HEK293 (cell line): Measurements from ENCODE around the gene SPRY4.

Experiments used
- CTCF ChIA-PET: fragments of 350-600 bp; formaldehyde crosslinking; extraction: SDS; loops from one replicate; lab custom pipeline; 2021; ENCODE audit warnings: antibody characterized with exemption; lab: Yijun Ruan, JAX
- POLR2A ChIA-PET: fragments of 300-600 bp; formaldehyde crosslinking; extraction: SDS; loops from one replicate; lab custom pipeline; 2020; ENCODE audit warnings: antibody characterized with exemption, inconsistent platforms; lab: Yijun Ruan, JAX
- H3K27ac ChIP-seq: fragments of 200-500 bp; sonication (Bioruptor generic); 2 replicates; pipeline ENCODE4 v1.5.1; 2014; ENCODE audit warnings: low read depth, low read length, control low read depth, inconsistent platforms; ENCODE audit errors: extremely low read depth
- H3K36me3 ChIP-seq, 2 experiments: fragments of 200-500 bp in 1 of 2; sonication (Bioruptor generic) in 1 of 2; 1 replicate in 1 of 2; 2 replicates in 1 of 2; pipeline ENCODE4 v1.5.1; 2014 to 2017; ENCODE audit warnings: inconsistent platforms in 2 of 2, low read length in 2 of 2; ENCODE audit not compliant: control insufficient read depth in 2 of 2, insufficient read depth in 1 of 2
- H3K4me1 ChIP-seq: fragments of 200-500 bp; sonication (Bioruptor generic); 2 replicates; pipeline ENCODE4 v1.5.1; 2014; ENCODE audit warnings: mild to moderate bottlenecking, low read length, inconsistent platforms; ENCODE audit not compliant: control insufficient read depth, insufficient read depth
- H3K4me3 ChIP-seq: 2 replicates; pipeline ENCODE4 v1.5.1; 2011; ENCODE audit warnings: low read depth, mild to moderate bottlenecking, control low read depth, low read length, moderate library complexity
- H3K9me3 ChIP-seq: fragments of 200-500 bp; sonication (Bioruptor generic); 2 replicates; pipeline ENCODE4 v1.5.1; 2014; ENCODE audit warnings: low read depth, low read length, inconsistent platforms; ENCODE audit not compliant: control insufficient read depth, insufficient read depth
- HOXC10 ChIP-seq: sonication (generic); formaldehyde crosslinking; IDR thresholded peaks from 2 replicates; pipeline ENCODE4 v1.8.1; 2023; ENCODE audit warnings: mild to moderate bottlenecking, missing genetic modification reagents
- IKZF3 ChIP-seq: fragments of 450-650 bp; IDR thresholded peaks from 2 replicates; pipeline ENCODE4 v1.5.0; 2018; ENCODE audit warnings: missing biosample characterization, mild to moderate bottlenecking, missing genetic modification characterization, moderate library complexity
- KLF7 ChIP-seq: fragments of 450-650 bp; formaldehyde crosslinking; IDR thresholded peaks from 2 replicates; pipeline ENCODE4 v1.5.1; 2016; ENCODE audit warnings: missing biosample characterization, missing genetic modification characterization, borderline replicate concordance
- SCRT1 ChIP-seq: fragments of 450-650 bp; formaldehyde crosslinking; IDR thresholded peaks from 2 replicates; pipeline ENCODE4 v1.5.1; 2016; ENCODE audit warnings: missing biosample characterization, missing genetic modification characterization, borderline replicate concordance
- SETDB1 ChIP-seq: IDR thresholded peaks from one replicate; pipeline ENCODE4 v1.6.1; 2017; ENCODE audit warnings: mild to moderate bottlenecking, low read length, moderate library complexity, mixed read lengths; ENCODE audit not compliant: insufficient read length
- SP2 ChIP-seq: fragments of 450-650 bp; formaldehyde crosslinking; IDR thresholded peaks from 2 replicates; pipeline ENCODE4 v1.5.1; 2016; ENCODE audit warnings: missing biosample characterization, missing genetic modification characterization
- TCF7L2 ChIP-seq: IDR thresholded peaks from 2 replicates; pipeline ENCODE4 v1.6.1; 2011; ENCODE audit warnings: low read depth, mild to moderate bottlenecking, inconsistent platforms, low read length, moderate library complexity, borderline replicate concordance
- WT1 ChIP-seq: fragments of 450-650 bp; formaldehyde crosslinking; IDR thresholded peaks from 2 replicates; pipeline ENCODE4 v1.5.1; 2016; ENCODE audit warnings: missing biosample characterization, missing genetic modification characterization
- ZIC2 ChIP-seq: fragments of 450-650 bp; formaldehyde crosslinking; IDR thresholded peaks from 2 replicates; pipeline ENCODE4 v1.5.1; 2016; ENCODE audit warnings: missing biosample characterization, missing genetic modification characterization
- ZNF23 ChIP-seq: fragments of 450-650 bp; formaldehyde crosslinking; IDR thresholded peaks from 2 replicates; pipeline ENCODE4 v1.5.1; 2016; ENCODE audit warnings: missing biosample characterization, missing genetic modification characterization, borderline replicate concordance
- ZNF324 ChIP-seq: fragments of 450-650 bp; formaldehyde crosslinking; IDR thresholded peaks from 2 replicates; pipeline ENCODE4 v1.5.1; 2016; ENCODE audit warnings: missing biosample characterization, missing genetic modification characterization
- ZNF335 ChIP-seq: fragments of 450-650 bp; formaldehyde crosslinking; conservative IDR thresholded peaks from 2 replicates; pipeline ENCODE4 v1.5.1; 2016; ENCODE audit warnings: missing biosample characterization, missing genetic modification characterization
- ZNF341 ChIP-seq: fragments of 450-650 bp; formaldehyde crosslinking; IDR thresholded peaks from 2 replicates; pipeline ENCODE4; 2016; ENCODE audit warnings: low read depth, missing biosample characterization, missing genetic modification characterization
- ZNF391 ChIP-seq: fragments of 450-650 bp; formaldehyde crosslinking; IDR thresholded peaks from 2 replicates; pipeline ENCODE4 v1.5.1; 2016; ENCODE audit warnings: low read depth, missing biosample characterization, missing genetic modification characterization, borderline replicate concordance
- ZNF501 ChIP-seq: fragments of 450-650 bp; formaldehyde crosslinking; IDR thresholded peaks from 2 replicates; pipeline ENCODE4 v1.5.1; 2016; ENCODE audit warnings: missing biosample characterization, missing genetic modification characterization
- ZNF521 ChIP-seq: fragments of 450-650 bp; formaldehyde crosslinking; IDR thresholded peaks from 2 replicates; pipeline ENCODE4 v1.5.1; 2017; ENCODE audit warnings: missing biosample characterization, mild to moderate bottlenecking, missing genetic modification characterization
- ZNF624 ChIP-seq: fragments of 450-650 bp; formaldehyde crosslinking; IDR thresholded peaks from 2 replicates; pipeline ENCODE4 v1.5.1; 2017; ENCODE audit warnings: missing biosample characterization, missing genetic modification characterization
- ZNF629 ChIP-seq: fragments of 450-650 bp; formaldehyde crosslinking; IDR thresholded peaks from 2 replicates; pipeline ENCODE4 v1.5.1; 2017; ENCODE audit warnings: missing biosample characterization, missing genetic modification characterization
- ZNF707 ChIP-seq: fragments of 450-650 bp; formaldehyde crosslinking; IDR thresholded peaks from 2 replicates; pipeline ENCODE4 v1.5.1; 2016; ENCODE audit warnings: missing biosample characterization, missing genetic modification characterization
- ZNF747 ChIP-seq: fragments of 450-650 bp; formaldehyde crosslinking; IDR thresholded peaks from 2 replicates; pipeline ENCODE4 v1.5.1; 2016; ENCODE audit warnings: missing biosample characterization, missing genetic modification characterization
- ZNF785 ChIP-seq: fragments of 450-650 bp; formaldehyde crosslinking; IDR thresholded peaks from 2 replicates; pipeline ENCODE4 v1.5.1; 2016; ENCODE audit warnings: missing biosample characterization, missing genetic modification characterization
- TF ChIP-seq, protein P1 (sequence below): fragments of 450-650 bp; IDR thresholded peaks from 2 replicates; pipeline ENCODE4 v1.5.1; 2018; ENCODE audit warnings: missing biosample characterization, missing genetic modification characterization
- TF ChIP-seq, protein P2 (sequence below): fragments of 450-650 bp; formaldehyde crosslinking; IDR thresholded peaks from 2 replicates; pipeline ENCODE4 v1.5.1; 2016; ENCODE audit warnings: missing biosample characterization, missing genetic modification characterization
- TF ChIP-seq, protein P3 (sequence below): fragments of 450-650 bp; formaldehyde crosslinking; IDR thresholded peaks from 2 replicates; pipeline ENCODE4 v1.5.1; 2017; ENCODE audit warnings: missing biosample characterization, missing genetic modification characterization
- TF ChIP-seq, protein P4 (sequence below): fragments of 450-650 bp; formaldehyde crosslinking; IDR thresholded peaks from 2 replicates; pipeline ENCODE4 v1.5.1; 2017; ENCODE audit warnings: missing biosample characterization, missing genetic modification characterization
- TF ChIP-seq, protein P5 (sequence below): fragments of 450-650 bp; formaldehyde crosslinking; IDR thresholded peaks from 2 replicates; pipeline ENCODE4 v1.5.1; 2016; ENCODE audit warnings: missing biosample characterization, missing genetic modification characterization
- TF ChIP-seq, protein P6 (sequence below): fragments of 450-650 bp; formaldehyde crosslinking; IDR thresholded peaks from 2 replicates; pipeline ENCODE4 v1.5.1; 2016; ENCODE audit warnings: missing biosample characterization, missing genetic modification characterization

SPRY4 gene

DNA sequence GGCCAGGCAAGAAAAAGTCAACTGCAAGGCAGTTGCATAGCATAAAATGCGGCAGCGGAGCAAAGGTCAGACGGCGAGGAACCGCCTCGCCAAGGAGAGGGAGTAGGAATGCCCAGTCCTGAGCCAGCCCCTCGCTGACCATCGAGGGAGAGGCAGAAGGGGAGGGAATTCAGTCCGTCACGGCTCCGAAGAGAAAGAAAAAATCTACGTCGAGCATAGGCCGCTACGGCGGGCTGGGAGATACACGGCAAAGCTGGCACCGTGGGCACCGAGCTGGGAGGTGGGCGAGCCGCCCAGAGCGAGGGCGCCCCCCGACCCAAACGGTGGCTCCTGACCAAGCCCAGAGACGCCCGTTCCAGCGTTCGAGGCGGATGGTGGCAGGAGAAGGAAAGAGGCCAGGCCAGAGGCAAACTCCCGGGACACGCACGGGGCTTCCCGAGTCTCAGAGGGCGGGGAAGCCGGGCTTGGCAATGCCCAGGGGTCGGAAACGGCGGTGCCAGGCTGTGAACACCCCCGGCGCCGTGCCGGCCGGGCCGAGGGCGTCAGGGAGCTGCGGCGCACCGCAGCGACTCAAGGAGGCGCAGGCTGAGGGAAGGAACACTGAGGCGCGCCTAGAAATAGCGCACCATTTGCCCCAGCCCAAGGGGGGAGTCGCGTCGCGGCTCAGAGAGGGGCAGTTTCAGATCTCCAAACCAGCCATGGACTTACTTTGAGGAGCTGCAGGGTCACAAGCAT, 518 bp downstream of the SPRY4 start (continued):
- no peak for TF ChIP-seq SETDB1
- peak; percentile 67 for TF ChIP-seq SP2 (tag by site-specific recombination)
- TF ChIP-seq ZNF341 (tag by site-specific recombination): peak; percentile 92
- no peak for TF ChIP-seq ZNF785
- no peak; the same call in 1 of the 2 replicates for TF ChIP-seq ZNF391 (tag by site-specific recombination)
- peak; percentile 80; the same call in 1 of the 2 replicates for TF ChIP-seq HOXC10
- 0 out of 2 replicates have a peak, but pooled peaks have one; percentile 19 for TF ChIP-seq ZIC2 (tag by site-specific recombination)
- TF ChIP-seq WT1: no peak; the same call in 1 of the 2 replicates
- TF ChIP-seq ZNF707: no peak
- no peak for TF ChIP-seq ZNF23 (tag by site-specific recombination)
- TF ChIP-seq, protein P1, sequence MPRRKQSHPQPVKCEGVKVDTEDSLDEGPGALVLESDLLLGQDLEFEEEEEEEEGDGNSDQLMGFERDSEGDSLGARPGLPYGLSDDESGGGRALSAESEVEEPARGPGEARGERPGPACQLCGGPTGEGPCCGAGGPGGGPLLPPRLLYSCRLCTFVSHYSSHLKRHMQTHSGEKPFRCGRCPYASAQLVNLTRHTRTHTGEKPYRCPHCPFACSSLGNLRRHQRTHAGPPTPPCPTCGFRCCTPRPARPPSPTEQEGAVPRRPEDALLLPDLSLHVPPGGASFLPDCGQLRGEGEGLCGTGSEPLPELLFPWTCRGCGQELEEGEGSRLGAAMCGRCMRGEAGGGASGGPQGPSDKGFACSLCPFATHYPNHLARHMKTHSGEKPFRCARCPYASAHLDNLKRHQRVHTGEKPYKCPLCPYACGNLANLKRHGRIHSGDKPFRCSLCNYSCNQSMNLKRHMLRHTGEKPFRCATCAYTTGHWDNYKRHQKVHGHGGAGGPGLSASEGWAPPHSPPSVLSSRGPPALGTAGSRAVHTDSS: no peak
- TF ChIP-seq ZNF521 (tag by site-specific recombination): no peak
- peak; percentile 55; the same call in 1 of the 2 replicates for TF ChIP-seq ZNF324
- no peak; the same call in 1 of the 2 replicates for TF ChIP-seq IKZF3 (tag by site-specific recombination)
- TF ChIP-seq, protein P2, sequence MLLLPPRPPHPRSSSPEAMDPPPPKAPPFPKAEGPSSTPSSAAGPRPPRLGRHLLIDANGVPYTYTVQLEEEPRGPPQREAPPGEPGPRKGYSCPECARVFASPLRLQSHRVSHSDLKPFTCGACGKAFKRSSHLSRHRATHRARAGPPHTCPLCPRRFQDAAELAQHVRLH (tag by site-specific recombination): no peak
- TF ChIP-seq ZNF501 (tag by site-specific recombination): peak; percentile 71

DNA sequence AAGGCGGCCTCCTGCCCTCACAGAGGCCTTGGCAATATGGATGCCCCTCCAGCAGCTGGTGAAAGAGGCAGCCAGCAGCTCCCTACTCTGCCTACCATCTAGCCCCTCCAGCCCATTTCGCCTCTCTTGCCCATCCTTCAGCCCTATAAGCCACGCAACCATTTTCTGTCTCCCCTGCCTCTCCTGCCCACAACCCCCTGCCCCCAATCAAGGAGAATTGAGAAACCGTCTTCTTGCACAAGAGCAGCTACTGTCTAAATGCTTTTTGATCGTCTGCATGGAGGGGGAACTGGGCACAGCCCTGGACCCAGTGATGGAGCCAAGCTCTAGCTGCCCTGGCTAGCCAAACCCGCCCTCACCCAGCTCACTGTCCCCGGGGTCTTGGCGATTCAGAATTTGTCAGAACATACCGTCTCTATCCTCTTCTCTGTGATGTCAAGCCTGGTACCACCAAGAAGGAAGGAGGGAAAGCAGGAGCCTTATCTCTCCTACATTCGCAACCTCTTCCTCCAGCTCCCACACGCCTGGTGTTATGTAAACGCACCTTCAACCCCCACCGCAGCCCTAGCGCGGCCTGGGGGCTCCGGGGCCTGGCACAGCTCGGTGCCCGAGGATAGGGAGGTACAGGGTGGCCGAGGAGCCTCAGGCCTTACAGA, 1.2 kb downstream of the SPRY4 start:
- H3K27ac ChIP-seq: peak overlapping the region; percentile 72; the same call in 1 of the 2 replicates
- POLR2A ChIA-PET: interaction anchor here (1.1 to 3.0 kb wide), 3 partner anchors 33 to 108 kb away, joined by 5 to 11 read pairs (median 9); no protein-coding TSS in a partner anchor
- H3K36me3 ChIP-seq: no peaks in the 10 kb centered on the region
- CTCF ChIA-PET: interaction anchor here (0.5 to 1.1 kb wide), 3 partner anchors 225 to 372 kb away, joined by 3 to 5 read pairs (median 5); no protein-coding TSS in a partner anchor
- peak overlapping the region; percentile 58 for H3K4me3 ChIP-seq
- H3K4me1 ChIP-seq: peaks cover 40% of the 10 kb centered on the region
- no peaks in the 10 kb centered on the region for H3K9me3 ChIP-seq
- TF ChIP-seq ZNF335 (tag by site-specific recombination) (no peak), ZNF629 (no peak), ZIC2 (tag by site-specific recombination) (no peak), ZNF23 (tag by site-specific recombination) (no peak), KLF7 (tag by site-specific recombination) (no peak), ZNF624 (tag by site-specific recombination) (no peak), TCF7L2 (no peak), ZNF747 (no peak), SCRT1 (tag by site-specific recombination) (no peak)
- TF ChIP-seq, protein P3, sequence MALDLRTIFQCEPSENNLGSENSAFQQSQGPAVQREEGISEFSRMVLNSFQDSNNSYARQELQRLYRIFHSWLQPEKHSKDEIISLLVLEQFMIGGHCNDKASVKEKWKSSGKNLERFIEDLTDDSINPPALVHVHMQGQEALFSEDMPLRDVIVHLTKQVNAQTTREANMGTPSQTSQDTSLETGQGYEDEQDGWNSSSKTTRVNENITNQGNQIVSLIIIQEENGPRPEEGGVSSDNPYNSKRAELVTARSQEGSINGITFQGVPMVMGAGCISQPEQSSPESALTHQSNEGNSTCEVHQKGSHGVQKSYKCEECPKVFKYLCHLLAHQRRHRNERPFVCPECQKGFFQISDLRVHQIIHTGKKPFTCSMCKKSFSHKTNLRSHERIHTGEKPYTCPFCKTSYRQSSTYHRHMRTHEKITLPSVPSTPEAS (tag by site-specific recombination): no peak
- TF ChIP-seq, protein P4, sequence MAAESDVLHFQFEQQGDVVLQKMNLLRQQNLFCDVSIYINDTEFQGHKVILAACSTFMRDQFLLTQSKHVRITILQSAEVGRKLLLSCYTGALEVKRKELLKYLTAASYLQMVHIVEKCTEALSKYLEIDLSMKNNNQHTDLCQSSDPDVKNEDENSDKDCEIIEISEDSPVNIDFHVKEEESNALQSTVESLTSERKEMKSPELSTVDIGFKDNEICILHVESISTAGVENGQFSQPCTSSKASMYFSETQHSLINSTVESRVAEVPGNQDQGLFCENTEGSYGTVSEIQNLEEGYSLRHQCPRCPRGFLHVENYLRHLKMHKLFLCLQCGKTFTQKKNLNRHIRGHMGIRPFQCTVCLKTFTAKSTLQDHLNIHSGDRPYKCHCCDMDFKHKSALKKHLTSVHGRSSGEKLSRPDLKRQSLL (tag by site-specific recombination): peak; percentile 69; the same call in 1 of the 2 replicates
- TF ChIP-seq, protein P5, sequence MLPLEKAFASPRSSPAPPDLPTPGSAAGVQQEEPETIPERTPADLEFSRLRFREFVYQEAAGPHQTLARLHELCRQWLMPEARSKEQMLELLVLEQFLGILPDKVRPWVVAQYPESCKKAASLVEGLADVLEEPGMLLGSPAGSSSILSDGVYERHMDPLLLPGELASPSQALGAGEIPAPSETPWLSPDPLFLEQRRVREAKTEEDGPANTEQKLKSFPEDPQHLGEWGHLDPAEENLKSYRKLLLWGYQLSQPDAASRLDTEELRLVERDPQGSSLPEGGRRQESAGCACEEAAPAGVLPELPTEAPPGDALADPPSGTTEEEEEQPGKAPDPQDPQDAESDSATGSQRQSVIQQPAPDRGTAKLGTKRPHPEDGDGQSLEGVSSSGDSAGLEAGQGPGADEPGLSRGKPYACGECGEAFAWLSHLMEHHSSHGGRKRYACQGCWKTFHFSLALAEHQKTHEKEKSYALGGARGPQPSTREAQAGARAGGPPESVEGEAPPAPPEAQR (tag by site-specific recombination): no peak
- TF ChIP-seq, protein P6, sequence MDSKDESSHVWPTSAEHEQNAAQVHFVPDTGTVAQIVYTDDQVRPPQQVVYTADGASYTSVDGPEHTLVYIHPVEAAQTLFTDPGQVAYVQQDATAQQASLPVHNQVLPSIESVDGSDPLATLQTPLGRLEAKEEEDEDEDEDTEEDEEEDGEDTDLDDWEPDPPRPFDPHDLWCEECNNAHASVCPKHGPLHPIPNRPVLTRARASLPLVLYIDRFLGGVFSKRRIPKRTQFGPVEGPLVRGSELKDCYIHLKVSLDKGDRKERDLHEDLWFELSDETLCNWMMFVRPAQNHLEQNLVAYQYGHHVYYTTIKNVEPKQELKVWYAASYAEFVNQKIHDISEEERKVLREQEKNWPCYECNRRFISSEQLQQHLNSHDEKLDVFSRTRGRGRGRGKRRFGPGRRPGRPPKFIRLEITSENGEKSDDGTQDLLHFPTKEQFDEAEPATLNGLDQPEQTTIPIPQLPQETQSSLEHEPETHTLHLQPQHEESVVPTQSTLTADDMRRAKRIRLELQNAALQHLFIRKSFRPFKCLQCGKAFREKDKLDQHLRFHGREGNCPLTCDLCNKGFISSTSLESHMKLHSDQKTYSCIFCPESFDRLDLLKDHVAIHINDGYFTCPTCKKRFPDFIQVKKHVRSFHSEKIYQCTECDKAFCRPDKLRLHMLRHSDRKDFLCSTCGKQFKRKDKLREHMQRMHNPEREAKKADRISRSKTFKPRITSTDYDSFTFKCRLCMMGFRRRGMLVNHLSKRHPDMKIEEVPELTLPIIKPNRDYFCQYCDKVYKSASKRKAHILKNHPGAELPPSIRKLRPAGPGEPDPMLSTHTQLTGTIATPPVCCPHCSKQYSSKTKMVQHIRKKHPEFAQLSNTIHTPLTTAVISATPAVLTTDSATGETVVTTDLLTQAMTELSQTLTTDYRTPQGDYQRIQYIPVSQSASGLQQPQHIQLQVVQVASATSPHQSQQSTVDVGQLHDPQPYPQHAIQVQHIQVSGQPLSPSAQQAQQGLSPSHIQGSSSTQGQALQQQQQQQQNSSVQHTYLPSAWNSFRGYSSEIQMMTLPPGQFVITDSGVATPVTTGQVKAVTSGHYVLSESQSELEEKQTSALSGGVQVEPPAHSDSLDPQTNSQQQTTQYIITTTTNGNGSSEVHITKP (tag by site-specific recombination): no peak
